DND-41 (cell line): ENCODE results near the gene PI4KB.

ENCODE experiments used
- CTCF ChIP-seq: IDR thresholded peaks from 2 replicates; pipeline ENCODE4 v1.5.1; 2012; ENCODE audit warnings: borderline replicate concordance, low read length, moderate library complexity, mild to moderate bottlenecking; ENCODE audit not compliant: poor library complexity, severe bottlenecking; ENCODE audit errors: extremely low read depth
- EZH2 ChIP-seq: IDR thresholded peaks from 3 replicates; pipeline ENCODE4 v1.6.1; 2012; ENCODE audit warnings: borderline replicate concordance, low read depth, mild to moderate bottlenecking, moderate library complexity, low read length, inconsistent platforms; ENCODE audit not compliant: severe bottlenecking

GRCh38 chr1:151334822-151335221, 7.6 kb upstream of the PI4KB start:
- TF ChIP-seq CTCF: no peak
- no peak for TF ChIP-seq EZH2
